Measurements from ENCODE around the gene ADCYAP1.

GRCh38 chr18:907885-908757 lies 3.5 kb downstream of the ADCYAP1 start:
- TF ChIP-seq, protein P1, sequence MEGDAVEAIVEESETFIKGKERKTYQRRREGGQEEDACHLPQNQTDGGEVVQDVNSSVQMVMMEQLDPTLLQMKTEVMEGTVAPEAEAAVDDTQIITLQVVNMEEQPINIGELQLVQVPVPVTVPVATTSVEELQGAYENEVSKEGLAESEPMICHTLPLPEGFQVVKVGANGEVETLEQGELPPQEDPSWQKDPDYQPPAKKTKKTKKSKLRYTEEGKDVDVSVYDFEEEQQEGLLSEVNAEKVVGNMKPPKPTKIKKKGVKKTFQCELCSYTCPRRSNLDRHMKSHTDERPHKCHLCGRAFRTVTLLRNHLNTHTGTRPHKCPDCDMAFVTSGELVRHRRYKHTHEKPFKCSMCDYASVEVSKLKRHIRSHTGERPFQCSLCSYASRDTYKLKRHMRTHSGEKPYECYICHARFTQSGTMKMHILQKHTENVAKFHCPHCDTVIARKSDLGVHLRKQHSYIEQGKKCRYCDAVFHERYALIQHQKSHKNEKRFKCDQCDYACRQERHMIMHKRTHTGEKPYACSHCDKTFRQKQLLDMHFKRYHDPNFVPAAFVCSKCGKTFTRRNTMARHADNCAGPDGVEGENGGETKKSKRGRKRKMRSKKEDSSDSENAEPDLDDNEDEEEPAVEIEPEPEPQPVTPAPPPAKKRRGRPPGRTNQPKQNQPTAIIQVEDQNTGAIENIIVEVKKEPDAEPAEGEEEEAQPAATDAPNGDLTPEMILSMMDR (IDR thresholded peaks at IDR 0.05): no peak
- TF ChIP-seq POLR2AphosphoS5 (IDR thresholded peaks at IDR 0.05; ENCODE audit: low read depth, low read length) (no peak), SIN3A (IDR thresholded peaks at IDR 0.05; ENCODE audit: borderline replicate concordance, insufficient read depth, low read depth, low read length) (no peak), TCF7L2 (IDR thresholded peaks at IDR 0.05; ENCODE audit: low read depth, low read length) (no peak)
- TF ChIP-seq, protein P2, sequence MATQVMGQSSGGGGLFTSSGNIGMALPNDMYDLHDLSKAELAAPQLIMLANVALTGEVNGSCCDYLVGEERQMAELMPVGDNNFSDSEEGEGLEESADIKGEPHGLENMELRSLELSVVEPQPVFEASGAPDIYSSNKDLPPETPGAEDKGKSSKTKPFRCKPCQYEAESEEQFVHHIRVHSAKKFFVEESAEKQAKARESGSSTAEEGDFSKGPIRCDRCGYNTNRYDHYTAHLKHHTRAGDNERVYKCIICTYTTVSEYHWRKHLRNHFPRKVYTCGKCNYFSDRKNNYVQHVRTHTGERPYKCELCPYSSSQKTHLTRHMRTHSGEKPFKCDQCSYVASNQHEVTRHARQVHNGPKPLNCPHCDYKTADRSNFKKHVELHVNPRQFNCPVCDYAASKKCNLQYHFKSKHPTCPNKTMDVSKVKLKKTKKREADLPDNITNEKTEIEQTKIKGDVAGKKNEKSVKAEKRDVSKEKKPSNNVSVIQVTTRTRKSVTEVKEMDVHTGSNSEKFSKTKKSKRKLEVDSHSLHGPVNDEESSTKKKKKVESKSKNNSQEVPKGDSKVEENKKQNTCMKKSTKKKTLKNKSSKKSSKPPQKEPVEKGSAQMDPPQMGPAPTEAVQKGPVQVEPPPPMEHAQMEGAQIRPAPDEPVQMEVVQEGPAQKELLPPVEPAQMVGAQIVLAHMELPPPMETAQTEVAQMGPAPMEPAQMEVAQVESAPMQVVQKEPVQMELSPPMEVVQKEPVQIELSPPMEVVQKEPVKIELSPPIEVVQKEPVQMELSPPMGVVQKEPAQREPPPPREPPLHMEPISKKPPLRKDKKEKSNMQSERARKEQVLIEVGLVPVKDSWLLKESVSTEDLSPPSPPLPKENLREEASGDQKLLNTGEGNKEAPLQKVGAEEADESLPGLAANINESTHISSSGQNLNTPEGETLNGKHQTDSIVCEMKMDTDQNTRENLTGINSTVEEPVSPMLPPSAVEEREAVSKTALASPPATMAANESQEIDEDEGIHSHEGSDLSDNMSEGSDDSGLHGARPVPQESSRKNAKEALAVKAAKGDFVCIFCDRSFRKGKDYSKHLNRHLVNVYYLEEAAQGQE (IDR thresholded peaks at IDR 0.05; ENCODE audit: insufficient read depth in 1 of 2, low read depth in 2 of 2, low read length in 1 of 2): no peak
